ENCODE data around the gene GTPBP4. TPM values are rescaled to one million over a fixed set of nuclear protein-coding genes. Genes with fewer than 3 reads are reported as not detected.

GTPBP4 gene
- total RNA-seq, 4 donors from 2014 or later: 28.9 to 104 (median 40.0) TPM

- no peak for DNase-seq (ENCODE audit: low spot score)
- TF ChIP-seq CTCF (IDR thresholded peaks at IDR 0.05): no peak
- no peak for ATAC-seq (ENCODE audit: low FRiP score)
Measured at GRCh38 chr10:966466-967235, 21.6 kb upstream of the GTPBP4 start.

GRCh38 chr10:968546-969199 lies 19.6 kb upstream of the GTPBP4 start:
- ATAC-seq (ENCODE audit: low FRiP score) (no peak), DNase-seq (ENCODE audit: low spot score) (no peak)

GRCh38 chr10:969473-970150 lies 18.6 kb upstream of the GTPBP4 start:
- no peak for DNase-seq (ENCODE audit: low spot score)
- ATAC-seq (ENCODE audit: low FRiP score): no peak
- TF ChIP-seq CTCF (IDR thresholded peaks at IDR 0.05): no peak

More at GRCh38 chr10:968546-969199, 19.6 kb upstream of the GTPBP4 start:
- TF ChIP-seq CTCF (IDR thresholded peaks at IDR 0.05): no peak

- no peak for TF ChIP-seq CTCF (IDR thresholded peaks at IDR 0.05)
- DNase-seq (ENCODE audit: low spot score) (no peak), ATAC-seq (ENCODE audit: low FRiP score) (no peak)
Measured at GRCh38 chr10:970311-971149, 17.7 kb upstream of the GTPBP4 start.

GRCh38 chr10:971150-971542 lies 17.1 kb upstream of the GTPBP4 start:
- DNase-seq (ENCODE audit: low spot score) (no peak), ATAC-seq (ENCODE audit: low FRiP score) (no peak)
- no peak for TF ChIP-seq CTCF (IDR thresholded peaks at IDR 0.05)

GRCh38 chr10:971613-972012 lies 16.6 kb upstream of the GTPBP4 start:
- TF ChIP-seq CTCF (IDR thresholded peaks at IDR 0.05): no peak
- DNase-seq (ENCODE audit: low spot score) (no peak), ATAC-seq (ENCODE audit: low FRiP score) (no peak)
